COLO668 (cell line): ENCODE measurements around the gene ZNF174.

ENCODE experiments used
- DNase-seq: peaks from one replicate; lab custom pipeline; 2025; ENCODE audit not compliant: unreplicated experiment; lab: John Stamatoyannopoulos, UW

The ZNF174 gene

GRCh38 chr16:3400779-3401688 is at the start of gene ZNF174, which contains the start of gene ZSCAN32:
Gene ZNF174 (plus strand): TSS chr16:3401215. CDS start chr16:3402005, 790 bp downstream.
Gene ZSCAN32 (minus strand): TSS chr16:3401004. CDS start chr16:3397557, 3,447 bp downstream.
- peak; percentile 98 for DNase-seq

- DNase-seq: no peak
Measured at GRCh38 chr16:3355589-3355988, 45.4 kb upstream of the ZNF174 start, which contains the start of gene OR2C1. Gene OR2C1 (plus strand): TSS chr16:3355889. CDS start chr16:3355941, 52 bp downstream.

- DNase-seq: no peak
Measured at GRCh38 chr16:3356118-3356517, 44.9 kb upstream of the ZNF174 start.

- no peak for DNase-seq
Measured at GRCh38 chr16:3358871-3359270, 42.1 kb upstream of the ZNF174 start.

- DNase-seq: no peak
Measured at GRCh38 chr16:3362931-3363330, 38.1 kb upstream of the ZNF174 start.

- DNase-seq: no peak
Measured at GRCh38 chr16:3363793-3364192, 37.2 kb upstream of the ZNF174 start.

GRCh38 chr16:3364774-3365427 is 36.1 kb upstream of the ZNF174 start:
- DNase-seq: peak; percentile 71

GRCh38 chr16:3369073-3369472 is 31.9 kb upstream of the ZNF174 start:
- no peak for DNase-seq

GRCh38 chr16:3375680-3376079 is 25.3 kb upstream of the ZNF174 start:
- DNase-seq: no peak

GRCh38 chr16:3377917-3378316 is 23.1 kb upstream of the ZNF174 start:
- DNase-seq: no peak

- no peak for DNase-seq
Measured at GRCh38 chr16:3383045-3383448, 18.0 kb upstream of the ZNF174 start.

GRCh38 chr16:3388325-3388724 is 12.7 kb upstream of the ZNF174 start:
- DNase-seq: no peak

GRCh38 chr16:3389663-3390338 is 11.2 kb upstream of the ZNF174 start:
- no peak for DNase-seq

GRCh38 chr16:3400446-3400778 is 603 bp upstream of the ZNF174 start:
- no peak for DNase-seq

- peak; percentile 15 for DNase-seq
Measured at GRCh38 chr16:3401719-3402397, 843 bp downstream of the ZNF174 start.

GRCh38 chr16:3408561-3409197 is 7.7 kb downstream of the ZNF174 start:
- DNase-seq: no peak

- no peak for DNase-seq
Measured at GRCh38 chr16:3413730-3414379, 12.8 kb downstream of the ZNF174 start.

GRCh38 chr16:3431779-3432219 is 30.8 kb downstream of the ZNF174 start:
- DNase-seq: no peak

- no peak for DNase-seq
Measured at GRCh38 chr16:3434373-3434772, 33.4 kb downstream of the ZNF174 start.

- no peak for DNase-seq
Measured at GRCh38 chr16:3439637-3440036, 38.6 kb downstream of the ZNF174 start.
